ENCODE measurements around the gene RASGEF1C. TPM values are rescaled to one million over a fixed set of nuclear protein-coding genes. Genes with fewer than 3 reads are reported as not detected.
A peak's percentile ranks its signal among the peaks of the same experiment; 100 is the strongest.

Gene RASGEF1C
- total RNA-seq, 2 donors from 2014 or later: 0.24 TPM; not detected in 1

DNA sequence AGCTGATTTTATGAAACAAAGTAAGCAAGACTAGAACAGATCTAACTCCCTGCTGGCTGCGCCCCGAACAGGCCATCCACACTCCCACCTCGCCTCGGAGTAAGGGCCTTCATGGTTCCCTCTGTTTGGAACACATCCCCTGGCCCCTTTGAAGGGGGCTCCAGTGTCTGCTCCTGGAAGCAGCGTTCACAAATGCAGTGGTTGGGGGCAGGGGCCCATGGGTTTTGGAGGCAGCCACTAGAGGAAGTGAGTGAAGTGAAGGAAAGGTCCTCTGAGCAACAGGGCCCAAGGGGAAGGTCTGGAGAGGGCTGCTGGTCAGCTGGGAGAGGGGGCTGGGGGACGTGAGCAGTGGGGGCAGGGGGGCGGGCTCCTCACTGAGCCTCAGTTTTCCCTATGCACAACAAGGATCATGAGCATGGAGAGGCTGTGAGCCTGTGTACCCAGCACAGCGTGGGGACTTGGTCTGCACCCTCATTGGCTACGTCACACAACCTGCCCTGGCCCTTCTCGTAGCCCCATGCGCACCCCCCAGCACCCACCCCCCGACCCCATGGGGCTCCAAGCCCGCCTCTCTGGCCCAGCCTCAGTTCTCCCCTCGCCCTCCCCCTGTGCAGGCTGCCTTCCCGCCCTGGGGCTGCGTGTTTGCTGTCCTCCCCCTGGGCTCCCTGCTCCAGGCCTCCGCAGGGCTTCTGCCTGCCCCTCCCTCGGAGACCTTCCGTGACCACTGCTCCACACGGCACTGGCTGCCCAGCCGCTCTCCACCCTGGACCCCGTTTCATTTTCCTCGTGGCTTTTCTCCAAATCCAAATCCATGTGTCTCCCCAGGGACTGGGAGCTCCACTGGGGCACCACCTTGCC is 39.5 kb downstream of the RASGEF1C start:
- no peak for DNase-seq (ENCODE audit: low spot score)
- intact Hi-C loops (cut with DNase I): no loop called here

DNA sequence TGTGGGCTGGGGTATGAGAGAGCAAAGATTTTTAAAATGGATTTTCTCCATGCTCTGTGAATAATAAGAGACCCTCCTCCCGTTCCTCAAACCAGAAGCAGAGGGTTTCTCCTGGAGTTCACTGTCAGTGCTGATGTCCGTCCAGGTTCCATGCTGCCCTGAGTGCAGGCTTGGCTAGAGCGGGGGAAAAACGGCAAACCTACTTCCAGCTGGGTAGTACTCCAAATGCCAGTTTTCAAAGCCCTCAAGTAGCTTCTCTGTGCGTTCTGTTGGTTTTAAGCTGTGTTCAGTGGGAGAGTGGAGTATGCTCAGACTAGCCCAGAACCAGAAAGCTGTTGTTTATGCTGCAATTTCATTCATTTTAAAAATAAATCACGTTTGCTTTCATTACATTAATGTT is 40.3 kb downstream of the RASGEF1C start:
- intact Hi-C loops (cut with DNase I): no loop called here
- DNase-seq (ENCODE audit: low spot score): no peak

DNA sequence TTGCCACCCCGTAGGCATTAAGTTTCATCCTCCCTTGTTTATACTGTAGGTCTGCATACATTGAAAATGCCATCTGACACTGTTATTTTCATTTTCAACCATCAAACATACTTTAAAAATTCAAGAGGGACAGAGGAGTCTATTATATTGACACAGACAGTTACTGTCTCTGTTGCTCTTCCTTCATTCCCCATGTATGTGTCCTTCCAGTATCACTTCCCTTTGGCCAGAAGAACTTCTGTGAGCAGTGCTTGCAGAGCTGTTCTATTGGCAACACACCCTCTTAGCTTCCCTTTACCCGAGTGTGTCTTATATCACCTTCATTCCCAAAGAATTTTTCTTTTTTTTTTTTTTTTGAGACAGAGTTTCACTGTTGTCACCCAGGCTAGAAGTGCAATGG is 42.8 kb downstream of the RASGEF1C start:
- DNase-seq (ENCODE audit: low spot score): no peak
- intact Hi-C loops (cut with DNase I): no loop called here

DNA sequence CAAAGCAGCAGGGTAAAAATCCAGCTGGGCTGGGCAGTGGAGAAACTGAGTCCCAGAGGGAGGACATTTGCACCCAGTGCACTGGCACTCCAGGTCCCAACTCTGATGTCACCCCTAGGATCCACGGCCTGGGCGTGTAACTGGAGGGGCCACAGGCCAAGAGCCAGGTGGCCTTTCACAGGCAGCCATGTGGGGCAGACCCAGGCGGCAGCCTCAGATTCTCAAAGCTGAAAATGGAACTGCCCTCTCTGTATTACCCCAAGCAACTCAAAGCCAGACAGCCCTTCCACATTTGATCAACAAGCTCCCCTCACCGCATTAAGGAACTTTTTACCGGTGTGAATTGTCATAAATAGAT is 46.7 kb downstream of the RASGEF1C start:
- intact Hi-C loops (cut with DNase I): no loop called here
- no peak for DNase-seq (ENCODE audit: low spot score)

DNA sequence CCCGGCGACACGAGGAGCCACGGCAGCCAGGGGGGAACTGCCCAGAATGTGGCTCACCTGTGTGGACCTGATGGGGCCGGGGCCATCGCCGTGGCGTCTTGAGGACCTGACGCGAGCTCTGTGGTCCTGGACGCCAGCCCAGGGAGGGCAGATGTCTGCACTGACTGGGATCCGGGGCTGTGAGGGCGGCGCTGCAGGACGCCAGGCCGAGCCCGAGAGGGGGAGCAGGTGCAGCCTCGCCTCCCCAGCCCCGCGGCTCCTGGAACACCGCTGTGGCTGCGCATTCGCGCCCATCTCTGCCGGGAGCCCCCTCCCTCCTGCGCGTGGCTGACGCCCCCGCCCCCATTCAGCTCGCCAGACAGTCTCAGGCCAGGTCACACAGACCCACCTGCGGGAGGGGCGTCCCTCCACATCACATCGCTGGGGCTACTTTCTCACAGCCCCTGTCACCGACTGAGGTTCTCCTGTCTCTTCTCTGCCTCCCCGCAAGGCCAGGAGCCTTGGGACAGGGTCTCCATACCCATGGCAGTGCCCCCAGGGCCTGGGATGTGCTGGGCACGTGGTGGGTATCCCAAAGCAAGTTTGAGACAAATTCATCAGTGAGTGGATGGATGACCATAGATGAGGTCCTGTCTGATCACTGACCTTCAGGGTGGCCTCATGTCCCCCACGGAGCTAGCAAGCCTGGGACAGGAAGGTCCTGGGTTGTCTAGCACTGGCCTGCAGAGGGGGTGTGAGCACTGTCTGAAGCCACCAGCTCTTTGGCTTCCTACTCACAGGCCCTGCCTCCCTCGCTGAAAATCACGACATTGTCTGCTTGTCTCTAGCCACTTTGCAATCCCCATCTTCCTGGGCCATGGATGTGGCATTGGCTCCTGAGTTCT is 47.3 kb downstream of the RASGEF1C start:
- intact Hi-C loops (cut with DNase I): no loop called here
- no peak for DNase-seq (ENCODE audit: low spot score)

DNA sequence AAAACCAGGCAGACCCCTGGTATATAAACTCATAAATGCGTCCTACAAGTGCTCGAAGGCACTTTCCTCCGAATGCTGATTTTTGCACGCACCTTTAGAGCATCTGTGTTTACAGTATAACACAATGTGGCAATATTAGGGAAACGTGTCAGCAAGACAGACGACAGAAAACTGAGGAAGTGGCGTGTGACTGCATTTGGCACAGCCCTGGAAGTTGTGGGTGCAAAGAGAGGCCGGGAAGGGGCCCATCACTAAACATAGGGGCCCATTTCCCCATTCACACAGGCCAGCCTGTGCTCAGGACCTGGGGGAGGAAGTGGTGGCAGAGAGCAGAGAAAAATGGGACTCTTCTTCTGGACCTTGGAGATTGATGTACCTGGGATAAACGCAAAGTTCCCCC is 48.2 kb downstream of the RASGEF1C start:
- intact Hi-C loops (cut with DNase I): no loop called here
- no peak for DNase-seq (ENCODE audit: low spot score)

DNA sequence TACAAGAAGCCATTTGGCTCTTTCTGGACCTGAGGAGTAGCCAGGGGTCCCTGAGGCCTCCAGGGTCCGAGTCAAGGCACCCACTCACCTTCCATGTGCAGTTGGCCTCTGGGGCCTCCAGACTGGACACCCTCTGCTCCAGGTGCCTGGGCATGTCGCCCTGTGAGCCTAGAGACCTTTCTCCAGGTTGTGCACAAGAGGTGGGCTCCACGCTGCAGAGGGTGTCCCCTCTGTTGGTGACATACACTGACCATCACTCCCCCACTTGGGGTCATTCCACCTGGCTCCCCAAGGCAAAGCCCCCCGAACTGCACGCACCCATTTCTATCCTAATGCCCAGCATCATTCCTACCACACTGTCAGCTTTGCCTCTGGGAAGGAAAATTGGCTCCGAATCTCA is 48.8 kb downstream of the RASGEF1C start:
- intact Hi-C loops (cut with DNase I): no loop called here
- no peak for DNase-seq (ENCODE audit: low spot score)

DNA sequence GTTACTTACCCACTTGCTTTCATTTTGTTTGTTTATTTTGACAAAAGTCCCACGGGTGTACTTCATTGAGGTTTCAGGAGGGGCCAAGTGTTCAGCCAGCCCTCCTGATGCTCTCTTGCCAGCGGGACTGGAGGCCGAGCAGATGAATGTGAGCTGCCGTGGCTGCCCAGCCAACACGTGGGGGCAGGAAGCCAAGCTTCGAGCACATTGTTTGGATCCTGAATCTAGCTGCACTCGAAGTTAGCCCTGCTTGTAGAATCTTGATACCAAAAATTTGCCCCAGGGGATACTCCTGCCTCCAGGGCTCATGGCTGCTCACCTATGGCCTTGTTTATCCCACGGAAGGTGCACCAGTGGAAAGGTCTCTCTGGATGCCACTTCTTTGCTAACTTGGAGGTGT is 49.3 kb downstream of the RASGEF1C start:
- DNase-seq (ENCODE audit: low spot score): no peak
- intact Hi-C loops (cut with DNase I): no loop called here

DNA sequence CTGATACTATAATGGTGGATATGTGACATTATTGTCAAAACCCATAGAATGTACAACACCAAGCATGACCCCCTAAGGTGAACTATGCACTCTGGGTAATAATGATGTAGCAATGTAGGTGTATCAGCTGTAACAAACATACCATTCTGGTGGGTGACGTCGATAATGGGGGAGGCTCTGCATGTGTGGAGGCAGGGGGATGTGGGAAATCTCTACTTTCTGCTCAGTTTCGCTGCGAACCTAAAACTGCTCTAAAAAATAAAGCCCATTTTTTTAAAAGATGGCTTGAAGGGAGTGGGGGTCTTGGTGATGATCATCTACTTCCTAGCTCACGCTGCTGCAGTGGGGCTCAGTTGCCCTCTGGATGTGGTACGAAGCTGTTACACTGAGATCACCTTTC is 51.1 kb downstream of the RASGEF1C start:
- intact Hi-C loops (cut with DNase I): no loop called here
- DNase-seq (ENCODE audit: low spot score): no peak

DNA sequence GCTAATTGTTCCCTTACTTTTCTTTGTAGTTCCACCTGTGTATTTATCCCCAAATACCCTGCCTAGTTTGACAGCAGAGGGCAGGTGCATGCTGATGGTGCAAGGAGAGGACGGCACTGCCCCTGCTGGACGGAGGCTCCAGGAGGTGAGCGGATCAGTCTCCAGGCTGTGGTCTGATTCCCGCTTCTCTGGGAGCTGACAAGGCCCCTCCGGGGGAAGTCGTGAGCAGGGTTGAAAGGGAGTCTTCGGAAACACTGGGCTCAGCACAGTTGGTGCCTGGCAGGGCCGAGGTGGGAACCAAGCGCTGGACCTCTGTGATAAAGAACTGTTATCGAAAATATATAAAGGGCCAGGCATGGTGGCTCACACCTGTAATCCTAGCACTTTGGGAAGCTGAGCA is 52.9 kb downstream of the RASGEF1C start:
- intact Hi-C loops (cut with DNase I): no loop called here
- peak; percentile 46 for DNase-seq (ENCODE audit: low spot score)

DNA sequence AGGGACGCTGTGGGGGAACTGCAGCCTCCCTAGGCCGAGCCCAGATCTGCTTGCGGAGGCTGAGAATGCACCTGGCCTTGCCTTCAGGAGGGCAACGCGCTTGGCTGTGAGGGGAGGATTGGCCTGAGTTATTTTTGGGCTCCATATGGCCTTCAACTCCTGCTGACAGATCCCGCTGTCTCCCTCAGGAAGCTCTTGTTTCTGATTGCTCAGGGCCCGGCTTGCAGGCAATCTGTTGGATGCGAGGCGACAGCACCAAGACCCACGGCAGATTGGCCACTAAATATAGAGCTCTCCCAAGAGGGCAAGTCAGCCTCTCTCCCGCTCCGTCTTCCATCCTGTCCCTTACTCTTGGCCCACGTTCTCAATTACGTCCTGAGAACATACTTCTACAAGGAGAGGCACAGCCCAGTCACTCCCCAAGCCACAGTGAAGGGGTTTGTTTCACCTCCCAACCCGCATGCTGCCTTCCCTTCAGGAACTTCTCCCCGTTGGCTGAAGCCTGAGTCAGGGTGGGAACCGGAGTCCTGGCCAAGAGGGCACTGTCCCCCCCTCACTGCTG is 53.6 kb downstream of the RASGEF1C start:
- intact Hi-C loops (cut with DNase I): no loop called here
- peak; percentile 31 for DNase-seq (ENCODE audit: low spot score)

DNA sequence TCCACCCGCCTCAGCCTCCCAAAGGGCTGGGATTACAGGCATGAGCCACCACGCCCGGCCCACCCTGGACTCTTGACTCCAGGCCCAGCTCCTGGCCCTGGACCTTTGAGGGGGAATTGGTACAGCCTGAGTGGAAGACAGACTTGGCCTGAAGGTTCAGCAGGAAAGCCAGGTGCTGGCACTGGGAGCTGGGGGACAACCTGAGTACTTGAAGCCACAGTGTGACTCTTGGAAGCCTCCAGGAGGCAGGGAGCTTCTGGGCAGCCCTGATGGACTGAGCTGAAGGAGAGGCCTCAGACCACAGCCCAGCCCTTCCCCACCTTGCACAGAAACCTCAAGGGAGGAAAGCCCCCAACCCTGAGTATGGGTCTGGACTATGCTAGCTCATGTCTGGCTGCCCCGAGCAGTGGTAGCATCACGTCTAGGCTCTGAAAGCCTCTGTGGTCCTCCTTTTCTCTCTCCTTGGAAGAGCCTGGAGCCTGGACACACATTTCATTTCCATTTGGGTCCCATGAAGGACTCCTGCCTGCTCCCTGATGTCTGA is 54.1 kb downstream of the RASGEF1C start:
- peak; percentile 60 for DNase-seq (ENCODE audit: low spot score)

DNA sequence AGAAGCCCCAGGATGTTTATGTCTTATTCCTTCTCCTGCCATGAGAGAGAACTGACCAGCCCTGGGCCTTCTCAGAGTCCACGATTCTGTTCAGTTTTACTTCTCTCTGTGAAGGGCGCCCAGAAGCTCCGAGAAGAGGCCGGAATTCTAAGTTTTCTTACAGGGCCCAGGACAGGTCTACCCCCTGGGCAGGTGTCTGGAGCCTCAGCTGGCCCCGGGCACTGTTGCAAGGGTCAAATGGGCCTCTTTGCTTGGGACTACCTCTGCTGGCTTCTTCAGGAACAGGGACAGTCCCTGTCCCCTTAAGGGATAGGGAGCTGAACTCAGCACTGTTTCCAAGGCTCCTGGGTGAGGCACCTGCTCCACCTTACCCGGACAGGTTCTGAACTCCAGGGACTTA is 55.0 kb downstream of the RASGEF1C start:
- peak; percentile 30 for DNase-seq (ENCODE audit: low spot score)
- intact Hi-C loops (cut with DNase I): no loop called here

More for the DNA sequence above, 54.1 kb downstream of the RASGEF1C start:
- intact Hi-C loops (cut with DNase I): no loop called here

DNA sequence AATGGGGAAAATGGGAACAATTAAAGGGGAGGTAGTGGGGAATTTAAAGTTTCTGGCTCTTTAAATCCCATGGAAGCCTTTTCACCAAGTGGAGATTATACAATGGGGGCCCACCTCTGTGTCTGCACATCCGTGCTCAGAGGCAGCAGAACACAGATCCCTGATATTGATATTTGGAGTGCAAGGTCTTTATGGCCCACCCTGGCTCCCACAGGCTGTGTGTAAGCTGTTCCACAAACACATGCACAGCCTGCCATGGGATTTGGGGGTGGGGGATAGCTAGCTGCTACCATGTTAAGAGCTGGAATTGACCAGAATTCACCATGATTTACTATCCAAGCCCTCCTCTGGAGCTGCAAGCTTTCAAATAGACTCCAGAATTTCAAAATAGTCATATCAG is 55.9 kb downstream of the RASGEF1C start:
- intact Hi-C loops (cut with DNase I): no loop called here
- DNase-seq (ENCODE audit: low spot score): peak; percentile 48

DNA sequence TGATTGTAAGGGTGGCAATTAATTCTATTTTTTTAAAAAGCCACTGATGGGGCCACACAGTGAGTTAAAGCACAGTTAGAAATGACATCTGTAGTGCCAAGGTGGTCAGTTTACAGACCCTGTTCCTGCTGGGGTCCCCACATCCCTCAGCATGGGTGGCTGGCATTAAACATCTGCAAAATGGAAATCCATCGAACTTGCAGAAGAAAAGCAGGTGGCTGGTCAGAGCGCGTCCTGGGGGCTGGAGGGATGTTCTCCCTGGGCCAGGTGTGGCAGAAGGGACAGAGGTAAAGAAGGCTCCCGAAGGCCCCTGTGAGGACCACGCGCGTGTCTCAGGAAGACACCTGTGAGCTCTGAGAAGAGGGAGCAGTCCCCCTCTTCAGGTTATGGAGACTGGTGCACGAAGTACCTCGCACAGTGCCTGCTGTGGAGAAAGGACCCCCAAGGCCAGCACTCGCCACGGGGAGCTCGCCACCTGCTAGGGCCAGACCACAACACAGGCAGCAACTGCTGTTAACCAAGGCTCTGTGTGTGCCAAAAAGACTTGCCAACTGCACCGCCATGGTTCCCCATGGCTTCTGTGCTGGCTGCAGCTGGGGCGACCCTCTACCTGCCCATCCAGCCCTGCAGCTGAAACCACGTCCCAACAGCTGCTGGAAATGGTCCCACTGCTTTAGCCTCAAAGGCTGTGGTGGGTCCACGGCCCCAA is 65.2 kb downstream of the RASGEF1C start:
- intact Hi-C loops (cut with DNase I): no loop called here
- no peak for DNase-seq (ENCODE audit: low spot score)

DNA sequence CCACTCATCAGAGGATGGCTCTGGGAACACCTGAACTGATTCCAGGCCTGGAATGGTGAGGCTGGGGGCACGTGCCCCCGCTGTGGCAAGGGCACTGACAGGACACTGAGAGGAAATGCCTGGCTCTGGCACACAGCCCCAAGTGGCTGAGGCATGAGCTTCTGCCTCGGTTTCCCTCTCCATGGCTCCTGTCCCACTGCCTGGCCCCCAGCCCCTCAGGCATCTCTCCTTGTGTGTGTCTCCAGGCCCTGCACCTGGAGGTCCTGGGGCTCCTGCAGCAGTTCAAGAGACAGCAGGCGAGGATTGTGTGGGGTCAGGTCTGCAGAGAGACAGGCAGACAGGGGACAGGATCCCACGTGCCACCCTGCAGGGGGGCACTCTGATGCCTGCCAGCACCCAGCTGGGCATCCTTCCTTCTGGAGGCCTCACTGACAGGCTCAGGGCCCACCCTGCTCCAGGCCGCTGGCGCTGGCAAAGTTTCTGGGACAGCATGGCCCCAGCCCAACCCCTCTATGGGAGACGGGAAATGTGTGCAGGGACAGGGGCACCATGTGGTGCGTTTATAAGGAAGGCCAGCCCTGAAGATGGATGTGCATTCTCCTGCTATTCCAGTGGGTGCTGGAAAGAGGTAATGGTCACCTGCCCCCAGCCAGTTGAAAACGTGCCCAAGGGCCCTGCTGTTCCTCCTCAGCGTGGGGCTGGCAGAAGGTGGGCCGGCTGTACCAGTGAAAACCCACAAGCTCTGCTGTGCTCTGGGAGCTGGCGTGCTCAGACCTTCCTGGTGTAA is 66.0 kb downstream of the RASGEF1C start:
- DNase-seq (ENCODE audit: low spot score): no peak
- intact Hi-C loops (cut with DNase I): no loop called here

DNA sequence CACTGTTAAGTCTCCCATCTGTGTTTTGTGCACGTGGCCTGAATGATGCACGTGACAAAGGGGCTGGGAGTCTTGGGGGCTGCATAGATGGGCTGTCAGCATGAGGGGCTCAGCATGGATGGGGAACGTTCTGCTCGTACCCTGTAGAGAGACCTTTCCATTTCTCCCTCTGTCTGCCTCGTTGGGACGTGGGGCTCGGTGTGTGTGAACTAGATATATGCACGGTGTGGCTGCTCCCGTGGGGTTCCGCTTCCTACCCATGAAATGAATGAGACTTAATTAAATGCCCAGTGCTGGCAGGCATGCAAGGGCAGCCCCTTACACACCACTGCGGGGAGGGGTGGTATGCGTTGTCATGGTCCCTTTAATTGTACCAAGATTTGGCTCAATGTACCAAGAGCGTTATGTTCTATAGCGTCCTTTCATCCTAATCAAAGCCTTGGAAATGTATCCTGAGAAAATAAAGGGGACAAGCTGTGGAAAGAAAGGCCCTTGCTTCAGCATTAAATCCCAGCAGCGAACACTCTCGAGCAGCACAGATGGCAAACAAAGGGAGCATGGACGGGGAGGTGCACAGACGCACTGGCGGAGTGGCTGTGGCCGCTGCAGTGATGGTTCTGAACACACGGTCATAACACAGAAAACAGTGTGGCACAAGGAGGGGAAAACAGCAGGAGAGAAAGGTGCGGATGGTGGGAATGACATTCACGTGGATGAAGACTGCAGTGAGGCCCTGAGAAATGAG is 66.8 kb downstream of the RASGEF1C start:
- intact Hi-C loops (cut with DNase I): no loop called here
- no peak for DNase-seq (ENCODE audit: low spot score)

DNA sequence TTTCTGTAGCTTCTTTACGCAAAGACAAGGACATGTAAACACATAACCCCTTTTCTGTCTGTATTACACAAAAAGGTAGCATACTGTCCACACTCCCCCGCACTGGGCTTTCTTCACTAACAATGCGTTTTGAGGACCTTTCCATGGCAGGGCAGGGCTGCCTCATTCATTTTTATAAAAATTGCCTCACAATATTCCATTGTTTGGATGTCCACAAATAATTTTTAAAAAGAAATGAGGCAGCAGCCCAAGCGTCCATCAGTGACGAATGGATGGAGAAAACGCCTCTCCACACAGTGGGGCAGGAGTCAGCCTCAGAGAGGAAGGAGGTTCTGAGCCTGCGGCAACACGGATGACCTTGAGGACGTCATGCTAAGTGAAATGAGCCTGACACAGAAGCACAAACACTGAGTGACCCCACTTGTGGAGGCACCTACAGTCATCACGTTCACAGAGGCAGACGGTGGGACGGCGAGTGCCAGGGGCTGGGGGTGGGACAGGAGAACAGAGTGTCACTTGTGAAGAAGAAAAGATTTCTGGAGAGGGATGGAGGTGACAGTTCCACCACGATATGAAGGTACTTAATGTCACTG is 67.8 kb downstream of the RASGEF1C start:
- DNase-seq (ENCODE audit: low spot score): no peak
- intact Hi-C loops (cut with DNase I): no loop called here

Data from posterior vena cava (tissue), 2 donors.